Measurements from ENCODE around the gene BEX5.
"Not testable (repeated sequence)": the region's sequence is repeated elsewhere in the genome, so short reads cannot be mapped to it uniquely, and the experiment has no call there.

BEX5 gene

GRCh38 chrX:102155806-102156179, at the start of gene BEX5:
Gene BEX5, minus strand, starts transcription at chrX:102155977. Its CDS starts 1,712 bp downstream, at chrX:102154265.
- no peak for DNase-seq (ENCODE audit: low read depth)

DNA sequence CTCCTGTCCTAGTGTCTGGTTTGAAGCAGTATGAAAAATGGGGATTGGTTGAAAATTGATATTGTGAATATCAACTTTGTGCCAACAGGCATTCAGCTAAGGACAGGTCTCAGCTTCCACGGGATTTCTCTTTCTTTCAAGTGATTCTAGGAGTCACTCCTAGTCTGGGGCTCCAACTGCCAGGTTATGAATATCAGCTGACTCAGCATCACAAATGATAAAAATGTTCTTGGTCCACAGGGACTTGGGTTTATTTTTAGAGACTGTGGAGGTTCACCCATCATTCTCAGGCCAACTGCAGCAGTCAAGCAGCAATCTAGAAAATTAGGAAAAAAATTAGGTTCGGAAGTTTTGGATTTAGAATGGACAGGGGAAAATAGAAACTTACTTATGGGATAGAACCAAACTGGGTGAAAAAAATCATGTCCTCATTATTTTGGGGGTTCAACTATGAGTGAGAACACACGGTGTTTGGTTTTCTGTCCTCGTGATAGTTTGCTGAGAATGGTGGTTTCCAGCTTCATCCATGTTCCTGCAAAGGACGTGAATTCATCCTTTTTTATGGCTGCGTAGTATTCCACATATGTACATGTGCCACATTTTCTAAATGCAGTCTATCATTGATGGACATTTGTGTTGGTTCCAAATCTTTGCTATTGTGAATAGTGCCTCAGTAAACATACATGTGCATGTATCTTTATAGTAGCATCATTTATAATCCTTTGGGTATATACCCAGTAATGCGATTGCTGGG, 30.4 kb upstream of the BEX5 start:
- no peak for DNase-seq (ENCODE audit: low read depth)

GRCh38 chrX:102154900-102155805, 624 bp downstream of the BEX5 start:
- no peak for DNase-seq (ENCODE audit: low read depth)

- no peak for DNase-seq (ENCODE audit: low read depth)
These were observed 1.4 kb downstream of the BEX5 start for GRCh38 chrX:102154218-102154860.

- DNase-seq (ENCODE audit: low read depth), result not testable (repeated sequence)
These were observed 13.5 kb downstream of the BEX5 start, which contains the start of gene TCEAL6 for GRCh38 chrX:102142274-102142673. Gene TCEAL6, minus strand, starts transcription at chrX:102142481.

DNA sequence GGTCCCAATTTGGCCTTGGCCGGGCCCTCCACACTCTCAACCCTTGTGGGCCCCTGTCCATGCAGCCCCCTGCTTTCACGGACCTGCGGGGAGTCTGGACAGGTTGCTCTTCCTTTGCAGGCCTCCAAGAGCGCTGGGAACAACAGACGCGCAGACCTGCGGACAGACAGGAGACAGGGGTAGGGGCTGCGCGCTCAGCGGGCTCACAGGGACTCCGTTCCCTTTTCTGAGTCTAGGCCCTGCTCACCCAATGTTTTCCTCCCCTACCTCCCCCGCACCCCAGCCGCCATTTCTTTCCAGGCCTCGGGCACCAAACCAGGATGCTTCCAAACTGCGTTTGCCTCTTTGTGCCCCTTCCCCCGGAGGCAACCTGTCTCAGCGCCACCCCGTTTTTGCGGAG, 14.1 kb downstream of the BEX5 start:
- not testable (repeated sequence) for DNase-seq (ENCODE audit: low read depth)

- not testable (repeated sequence) for DNase-seq (ENCODE audit: low read depth)
These were observed 14.9 kb downstream of the BEX5 start for GRCh38 chrX:102140876-102141275.

DNA sequence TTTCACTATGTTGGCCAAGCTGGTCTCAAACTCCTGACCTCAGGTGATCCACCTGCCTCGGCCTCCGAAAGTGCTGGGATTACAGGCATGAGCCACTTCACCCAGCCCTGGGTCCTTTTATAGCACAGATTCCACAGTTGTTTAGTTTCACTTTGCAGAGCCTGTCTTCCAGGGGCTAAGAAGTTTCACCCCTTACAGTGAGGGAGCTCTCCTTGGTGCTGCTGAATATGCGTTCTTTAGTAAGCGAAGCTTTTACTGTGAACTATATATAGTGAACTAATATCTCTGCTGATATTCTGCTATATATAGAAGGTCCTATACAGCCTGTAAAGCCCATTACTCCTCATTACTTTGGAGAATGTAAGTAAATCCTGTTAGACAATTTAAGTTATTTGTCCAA, 17.7 kb downstream of the BEX5 start:
- DNase-seq (ENCODE audit: low read depth), result no peak

GRCh38 chrX:102129473-102129872, 26.3 kb downstream of the BEX5 start:
- DNase-seq (ENCODE audit: low read depth), result no peak

DNA sequence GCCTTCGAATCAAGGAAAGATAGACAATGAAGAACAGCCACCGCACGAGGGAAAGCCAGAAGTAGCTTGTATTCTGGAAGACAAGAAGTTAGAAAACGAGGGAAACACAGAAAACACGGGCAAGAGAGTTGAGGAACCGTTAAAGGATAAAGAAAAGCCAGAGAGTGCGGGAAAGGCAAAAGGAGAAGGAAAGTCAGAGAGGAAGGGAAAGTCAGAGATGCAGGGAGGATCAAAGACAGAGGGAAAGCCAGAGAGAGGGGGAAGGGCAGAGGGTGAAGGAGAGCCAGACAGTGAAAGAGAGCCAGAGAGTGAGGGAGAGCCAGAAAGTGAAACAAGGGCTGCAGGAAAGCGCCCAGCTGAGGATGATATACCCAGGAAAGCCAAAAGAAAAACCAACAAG, 28.9 kb downstream of the BEX5 start:
- no peak for DNase-seq (ENCODE audit: low read depth)

DNA sequence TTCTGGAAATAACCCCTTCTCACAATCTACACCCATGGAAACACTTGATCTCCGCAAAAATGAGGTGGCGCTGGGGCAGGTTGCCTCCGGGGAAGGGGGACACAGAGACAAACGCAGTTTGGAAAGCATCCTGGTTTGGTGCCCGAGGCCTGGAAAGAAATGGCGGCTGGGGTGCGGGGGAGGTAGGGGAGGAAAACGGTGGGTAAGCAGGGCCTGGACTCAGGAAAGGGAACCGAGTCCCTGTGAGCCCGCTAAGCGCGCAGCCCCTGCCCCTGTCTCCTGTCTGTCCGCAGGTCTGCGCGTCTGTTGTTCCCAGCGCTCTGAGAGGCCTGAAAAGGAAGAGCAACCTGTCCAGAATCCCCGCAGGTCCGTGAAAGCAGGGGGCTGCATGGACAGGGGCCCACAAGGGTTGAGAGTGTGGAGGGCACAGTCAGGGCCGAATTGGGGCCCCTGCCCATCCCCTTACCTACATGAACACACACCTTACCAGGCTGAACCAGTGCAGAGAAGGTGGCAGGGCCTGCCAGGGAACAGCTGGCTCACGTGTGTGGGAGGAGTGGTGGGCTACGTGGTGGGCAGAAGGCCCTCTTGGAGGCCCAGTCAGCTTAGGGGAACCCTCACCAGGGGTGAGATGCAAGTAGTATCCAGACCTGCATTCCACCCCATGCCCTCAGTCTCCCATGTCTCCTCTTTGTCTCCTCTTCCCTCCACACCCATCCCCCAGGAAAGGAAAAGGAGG, 29.5 kb downstream of the BEX5 start:
- DNase-seq (ENCODE audit: low read depth), result not testable (repeated sequence)

- DNase-seq (ENCODE audit: low read depth), result not testable (repeated sequence)
These were observed 30.3 kb downstream of the BEX5 start, which contains the start of gene TCEAL2 for GRCh38 chrX:102125436-102125835. Gene TCEAL2, plus strand, starts transcription at chrX:102125679. Its CDS starts 1,152 bp downstream, at chrX:102126831.

GRCh38 chrX:102125014-102125413, 30.8 kb downstream of the BEX5 start:
- DNase-seq (ENCODE audit: low read depth), result not testable (repeated sequence)

- no peak for DNase-seq (ENCODE audit: low read depth)
These were observed 40.0 kb downstream of the BEX5 start for GRCh38 chrX:102115748-102116147.

DNA sequence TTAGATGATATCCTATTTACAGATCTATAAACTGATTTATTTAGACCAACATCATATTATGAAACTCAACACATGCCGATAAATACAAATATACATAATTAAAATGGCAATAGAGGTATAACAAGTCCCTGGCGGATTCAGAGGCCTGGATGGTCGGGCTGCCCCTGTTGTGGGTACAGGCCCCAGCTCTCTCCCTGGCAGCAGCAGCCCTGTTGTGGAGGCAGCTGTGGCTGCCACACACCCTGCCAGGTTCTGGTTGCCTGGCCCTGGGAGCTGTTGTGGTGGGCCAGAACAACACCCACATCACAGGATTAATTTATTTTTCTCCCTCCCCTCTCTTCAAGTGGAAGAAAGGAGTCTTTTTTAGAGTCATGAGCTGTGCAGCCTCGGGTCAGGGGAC, 42.4 kb downstream of the BEX5 start:
- DNase-seq (ENCODE audit: low read depth), result no peak
